K562 (cell line): ENCODE results near the gene E2F7. TPM values are rescaled to one million over a fixed set of nuclear protein-coding genes. Genes with fewer than 3 reads are reported as not detected.

ENCODE experiments used
- ATAC-seq: fragments of 200-7000 bp; cut with Tn5 transposase; 3 replicates; pipeline ENCODE4 v1.9.1; 2020; ENCODE audit warnings: moderate library complexity
- BruUV-seq: library from RNA; stranded (reverse); fragments of 400-500 nt; replicated peaks from 2 replicates; lab custom pipeline; 2021; lab: Mats Ljungman, UMichigan
- CTCF ChIA-PET: fragments of 300-600 bp; formaldehyde crosslinking; extraction: SDS; loops from one replicate; lab custom pipeline; 2021; ENCODE audit warnings: low intra/inter-chr PET ratio; lab: Yijun Ruan, JAX
- POLR2A ChIA-PET: fragments of 300-600, 350-650 bp; sonication (Branson Sonifier 250); formaldehyde crosslinking; extraction: SDS; loops from one replicate; lab custom pipeline; 2021; ENCODE audit warnings: antibody characterized with exemption, inconsistent platforms; lab: Yijun Ruan, JAX
- DNase-seq, 4 experiments: peaks; one replicate each; pipeline versions ENCODE4 v3.0.0 to v3.0.0-alpha.2; 2011 to 2018; ENCODE audit warnings: low spot score in 3 of 4, mixed read lengths in 3 of 4; ENCODE audit errors: extremely low read depth in 1 of 4
- FAIRE-seq: peaks from 2 replicates; lab custom pipeline; 2011; peaks lifted over from hg19 to GRCh38; lab: Jason Lieb, UNC
- H2AFZ ChIP-seq: 2 replicates; pipeline ENCODE4 v1.6.0; 2011; ENCODE audit warnings: low read depth, low read length, control low read depth, inconsistent platforms
- H3K27ac ChIP-seq: fragments of 200-600 bp; 3 replicates; pipeline ENCODE4 v1.8.0; 2011; ENCODE audit warnings: low read depth, mild to moderate bottlenecking, control low read depth, inconsistent platforms, low read length, moderate library complexity, mixed read lengths; ENCODE audit errors: extremely low read depth
- H3K27me3 ChIP-seq, 2 experiments: fragments of 300-600 bp in 1 of 2; 2 replicates in 1 of 2; 3 replicates in 1 of 2; pipeline versions ENCODE4 v1.6.0 to v1.8.0; 2011; ENCODE audit warnings: inconsistent platforms in 2 of 2, low read length in 2 of 2, mild to moderate bottlenecking in 1 of 2, mixed read lengths in 1 of 2, moderate library complexity in 1 of 2; ENCODE audit not compliant: control insufficient read depth in 2 of 2, insufficient read depth in 2 of 2
- H3K36me3 ChIP-seq: fragments of 300-600 bp; 3 replicates; pipeline ENCODE4 v1.8.0; 2011; ENCODE audit warnings: mild to moderate bottlenecking, low read length, inconsistent platforms; ENCODE audit not compliant: control insufficient read depth, insufficient read depth
- H3K4me1 ChIP-seq, 2 experiments: fragments of 200-600 bp in 1 of 2; replicated peaks in 1 of 2; 2 replicates in 1 of 2; 3 replicates in 1 of 2; pipeline versions ENCODE4 v1.5.1 to v1.8.0; 2011; ENCODE audit warnings: inconsistent platforms in 2 of 2, low read length in 2 of 2, mild to moderate bottlenecking in 1 of 2, mixed read lengths in 1 of 2, moderate library complexity in 1 of 2; ENCODE audit not compliant: control insufficient read depth in 2 of 2, insufficient read depth in 2 of 2
- H3K4me2 ChIP-seq: 2 replicates; pipeline ENCODE4 v1.6.1; 2011; ENCODE audit warnings: low read length, control low read depth, inconsistent platforms, mixed read lengths; ENCODE audit not compliant: insufficient read depth
- H3K4me3 ChIP-seq: fragments of 200-600 bp; sonication (generic), shearing (Covaris generic); 2 replicates; pipeline ENCODE4 v1.5.1; 2016; ENCODE audit warnings: control low read depth, inconsistent platforms
- H3K79me2 ChIP-seq: fragments of 200-600 bp; 3 replicates; pipeline ENCODE4 v1.8.0; 2011; ENCODE audit warnings: low read length, inconsistent platforms; ENCODE audit not compliant: control insufficient read depth, insufficient read depth
- H3K9ac ChIP-seq, 2 experiments: 2 replicates each; pipeline versions ENCODE4 v1.6.0 to v1.6.1; 2011; ENCODE audit warnings: low read depth in 2 of 2, low read length in 2 of 2, control low read depth in 1 of 2, inconsistent platforms in 1 of 2, mild to moderate bottlenecking in 1 of 2, mixed read lengths in 1 of 2; ENCODE audit not compliant: insufficient read depth in 1 of 2
- H3K9me1 ChIP-seq: one replicate; pipeline ENCODE4 v1.6.0; 2011; ENCODE audit warnings: inconsistent platforms, mild to moderate bottlenecking, low read length, moderate library complexity; ENCODE audit not compliant: control insufficient read depth, insufficient read depth
- H3K9me3 ChIP-seq: replicated peaks from 2 replicates; pipeline ENCODE4 v1.5.1; 2011; ENCODE audit warnings: low read depth, low read length, inconsistent platforms; ENCODE audit not compliant: control insufficient read depth, insufficient read depth
- H4K20me1 ChIP-seq: replicated peaks from 2 replicates; pipeline ENCODE4 v1.6.1; 2011; ENCODE audit warnings: low read length, inconsistent platforms, mixed read lengths; ENCODE audit not compliant: control insufficient read depth, insufficient read depth
- E2F3 ChIP-seq: fragments of 250-450 bp; sonication (Bioruptor Pico); IDR thresholded peaks from 2 replicates; pipeline ENCODE4 v1.4.0; 2020; ENCODE audit warnings: mild to moderate bottlenecking
- GABPB2 ChIP-seq: fragments of 250-450 bp; sonication (Bioruptor Pico); conservative IDR thresholded peaks from 2 replicates; pipeline ENCODE4 v1.5.1; 2021; ENCODE audit warnings: mild to moderate bottlenecking
- IRF2 ChIP-seq: sonication (generic); formaldehyde crosslinking; IDR thresholded peaks from 2 replicates; pipeline ENCODE4 v1.8.1; 2022; ENCODE audit warnings: mild to moderate bottlenecking, missing genetic modification reagents
- MEIS2 ChIP-seq: fragments of 450-650 bp; IDR thresholded peaks from 2 replicates; pipeline ENCODE4 v1.6.1; 2014; ENCODE audit warnings: mild to moderate bottlenecking; ENCODE audit not compliant: partially characterized antibody
- PRMT5 ChIP-seq: sonication (generic); formaldehyde crosslinking; IDR thresholded peaks from 2 replicates; pipeline ENCODE4 v1.5.0; 2020; ENCODE audit warnings: missing genetic modification reagents
- SPI1 ChIP-seq: IDR thresholded peaks from 2 replicates; pipeline ENCODE4 v1.6.1; 2011; ENCODE audit warnings: low read depth, low read length, control low read depth, borderline replicate concordance
- TEAD2 ChIP-seq: fragments of 450-650 bp; IDR thresholded peaks from 2 replicates; pipeline ENCODE4 v1.6.1; 2016; ENCODE audit warnings: missing genetic modification characterization, control low read depth, missing compliant biosample characterization
- ZHX1 ChIP-seq: fragments of 150-350 bp; conservative IDR thresholded peaks from 2 replicates; pipeline ENCODE4 v1.6.1; 2014; ENCODE audit warnings: low read length
- ZNF311 ChIP-seq: fragments of 250-450 bp; sonication (Bioruptor Pico); IDR thresholded peaks from 2 replicates; pipeline ENCODE4 v1.4.0; 2020; ENCODE audit warnings: mild to moderate bottlenecking, moderate library complexity
- WGBS: fragments of 100-300 bp; shearing (Covaris generic); methylation state at CpG from one replicate; pipeline ENCODE4 v1.1.6; 2016; ENCODE audit warnings: low coverage, mixed read lengths; ENCODE audit not compliant: insufficient coverage; ENCODE audit errors: missing lambda C conversion rate; 5-methylcytosine and 5-hydroxymethylcytosine counted together
- in situ Hi-C: fragments of 300-500 bp; cut with MboI; formaldehyde crosslinking; loops from 4 replicates; pipeline ENCODE4 v1.15.0; 2018; ENCODE audit warnings: inconsistent platforms, mixed read lengths
- intact Hi-C: fragments of 100-400 bp; cut with micrococcal nuclease; formaldehyde crosslinking; loops from 2 replicates; pipeline ENCODE4 v1.14.2; 2022
- polyA plus RNA-seq, 8 experiments: library from polyadenylated mRNA; depleted of rRNA in 4 of 8; stranded (reverse) in 5 of 8; unstranded in 3 of 8; fragments of >200 nt; fragmentation: Nextera tagmentation in 2 of 8; fragmentation: Illumina TruSeq in 1 of 8; extraction: Ambion mirVana in 2 of 8; extraction: Trizol in 1 of 8; gene quantifications; 2 replicates each; pipeline versions ENCODE4 v1.2.1 to v1.2.3, GENCODE V29; 2011 to 2014; ENCODE audit warnings: inconsistent platforms in 1 of 8, missing spikeins in 1 of 8
- total RNA-seq, 7 experiments: library from RNA; depleted of rRNA in 6 of 7; stranded (reverse); fragments of >200 nt in 6 of 7; fragmentation: Illumina TruSeq in 2 of 7; extraction: Trizol in 2 of 7; gene quantifications; 2 replicates each; pipeline versions ENCODE4 v1.2.1 to v1.2.3, GENCODE V29; 2011 to 2021; ENCODE audit warnings: low replicate concordance in 1 of 7
- TF ChIP-seq, protein P1 (sequence below): fragments of 250-450 bp; sonication (Bioruptor Pico); IDR thresholded peaks from 2 replicates; pipeline ENCODE4 v1.8.0; 2021; ENCODE audit warnings: borderline replicate concordance, mild to moderate bottlenecking, moderate library complexity; ENCODE audit not compliant: poor library complexity, severe bottlenecking

E2F7 gene
- total and polyA plus RNA-seq, 9 of the 15 experiments (the other 6 are each of a cell fraction or from before 2014, with no cell fraction given) = 3.4 to 13.6 (median 8.1) TPM

DNA sequence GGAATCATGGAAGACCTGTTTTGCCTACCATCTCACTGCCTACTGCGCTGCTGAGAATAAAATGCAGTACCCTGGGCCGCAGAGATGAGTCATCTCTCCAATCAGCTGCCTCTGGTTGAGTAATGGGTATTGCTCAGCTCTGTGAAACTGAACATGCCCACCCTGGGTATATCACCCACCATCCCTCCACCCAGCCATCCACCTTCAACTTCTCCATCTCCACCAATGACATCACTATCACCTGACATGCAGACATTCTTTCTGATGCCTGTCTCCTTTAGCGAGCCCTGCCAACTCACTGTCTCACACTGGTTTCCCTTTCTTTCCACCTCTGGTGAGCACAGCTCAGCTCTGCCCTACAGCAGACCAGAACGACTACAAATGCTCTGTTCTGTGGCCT is 33.6 kb downstream of the E2F7 start:
- DNase-seq (no peak), ATAC-seq (no peak), FAIRE-seq (no peak)
- in situ Hi-C loops (no loop called here), intact Hi-C loops (no loop called here)
- Histone ChIP-seq H3K9me3 (no peaks in the 10 kb centered on the region), H2AFZ (no peak overlapping the region), H3K27ac (no peak overlapping the region), H3K4me3 (no peak overlapping the region), H3K27me3 (no peaks in the 10 kb centered on the region), H3K36me3 (peaks cover 74% of the 10 kb centered on the region; the same call in 2 of the 3 replicates), H4K20me1 (no peaks in the 10 kb centered on the region), H3K9me1 (no peaks in the 10 kb centered on the region), H3K4me1 (no peaks in the 10 kb centered on the region), H3K4me2 (no peak overlapping the region), H3K9ac (no peak overlapping the region), H3K79me2 (no peaks in the 10 kb centered on the region)
- WGBS = 85% methylated on average over 4 of the region's 4 CpGs
- no peak for TF ChIP-seq PRMT5 (CRISPR knock-in tag)
- no peak for TF ChIP-seq E2F3 (CRISPR knock-in tag)
- TF ChIP-seq ZNF311 = no peak
- TF ChIP-seq ZHX1 = no peak
- no peak for TF ChIP-seq TEAD2
- TF ChIP-seq MEIS2 = no peak
- no peak for TF ChIP-seq IRF2 (CRISPR knock-in tag)
- no peak for TF ChIP-seq GABPB2 (CRISPR knock-in tag)
- no peak for TF ChIP-seq SPI1
- TF ChIP-seq, protein P1, sequence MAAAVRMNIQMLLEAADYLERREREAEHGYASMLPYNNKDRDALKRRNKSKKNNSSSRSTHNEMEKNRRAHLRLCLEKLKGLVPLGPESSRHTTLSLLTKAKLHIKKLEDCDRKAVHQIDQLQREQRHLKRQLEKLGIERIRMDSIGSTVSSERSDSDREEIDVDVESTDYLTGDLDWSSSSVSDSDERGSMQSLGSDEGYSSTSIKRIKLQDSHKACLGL (CRISPR knock-in tag) = no peak
- no TSS peak for BruUV-seq
- ChIA-PET POLR2A (interaction anchor here (0.6 to 2.6 kb wide), 2 partner anchors 11 to 12 kb away, joined by 3 to 10 read pairs; no protein-coding TSS in a partner anchor), CTCF (no interaction called here)
